Esophagus squamous epithelium (tissue), 4 donors: ENCODE data around the gene TBC1D17.

Experiments used
- CTCF ChIP-seq, 6 experiments: fragments of 450-650 bp in 4 of 6; fragments of 200-600 bp in 2 of 6; sonication (generic) in 2 of 6; IDR thresholded peaks; one replicate each; pipeline ENCODE4 v1.5.1; 2016 to 2019; ENCODE audit warnings: antibody characterized with exemption in 6 of 6, mild to moderate bottlenecking in 4 of 6, moderate library complexity in 4 of 6
- POLR2A ChIP-seq, 4 donors: fragments of 450-650 bp; IDR thresholded peaks; one replicate each; pipeline ENCODE4 v1.6.1; 2017; ENCODE audit warnings: antibody characterized with exemption in 4 of 4, mild to moderate bottlenecking in 4 of 4, moderate library complexity in 3 of 4

DNA sequence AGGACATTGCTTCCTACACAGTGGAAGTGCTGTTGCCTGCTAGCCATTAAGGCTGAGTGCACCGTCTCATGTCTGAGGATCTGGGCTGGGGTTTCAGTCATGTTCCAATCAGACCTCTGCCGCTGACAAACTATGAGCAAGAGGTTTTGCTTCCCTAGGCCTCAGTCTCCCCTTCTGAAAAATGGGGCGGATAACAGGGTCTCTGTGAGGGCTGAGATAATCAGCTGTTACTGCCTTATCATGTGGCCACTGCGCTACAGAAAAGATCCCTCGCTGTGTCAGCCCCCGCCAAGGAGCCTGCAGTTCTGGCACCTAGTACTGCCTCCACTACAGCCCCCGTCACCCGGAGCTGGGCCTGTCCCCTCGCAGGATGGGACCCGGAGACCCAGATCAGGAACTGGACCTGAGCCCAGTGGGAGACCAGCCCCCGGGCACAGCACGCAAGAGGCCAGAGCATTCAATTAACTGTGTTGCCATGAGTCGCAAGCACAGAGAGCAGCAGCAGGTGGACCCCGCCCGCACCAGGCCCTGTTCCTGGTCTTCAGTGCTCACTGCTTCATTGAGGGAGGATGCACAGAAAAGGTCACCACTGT, 7.1 kb upstream of the TBC1D17 start:
- TF ChIP-seq CTCF (IDR thresholded peaks at IDR 0.05) (no peak), POLR2A (IDR thresholded peaks at IDR 0.05) (no peak)
